DND-41 (cell line): Measurements from ENCODE around the gene CPSF4.

Experiments
- CTCF ChIP-seq: IDR thresholded peaks from 2 replicates; pipeline ENCODE4 v1.5.1; 2012; ENCODE audit warnings: borderline replicate concordance, low read length, moderate library complexity, mild to moderate bottlenecking; ENCODE audit not compliant: poor library complexity, severe bottlenecking; ENCODE audit errors: extremely low read depth
- EZH2 ChIP-seq: IDR thresholded peaks from 3 replicates; pipeline ENCODE4 v1.6.1; 2012; ENCODE audit warnings: borderline replicate concordance, low read depth, mild to moderate bottlenecking, moderate library complexity, low read length, inconsistent platforms; ENCODE audit not compliant: severe bottlenecking

GRCh38 chr7:99422625-99423024 lies 16.1 kb upstream of the CPSF4 start:
- no peak for TF ChIP-seq CTCF
- no peak for TF ChIP-seq EZH2
